PC-9 (cell line): ENCODE results near the gene CFAP107.

Experiments
- EZH2 ChIP-seq: fragments of 200-600 bp; sonication (generic); IDR thresholded peaks from 2 replicates; pipeline ENCODE4 v1.8.0; 2017; ENCODE audit warnings: antibody characterized with exemption, low read depth
- TF ChIP-seq, protein P1 (sequence below): fragments of 200-600 bp; sonication (generic); conservative IDR thresholded peaks from 2 replicates; pipeline ENCODE4 v1.6.1; 2017; ENCODE audit warnings: mixed run types, antibody characterized with exemption, mild to moderate bottlenecking, moderate library complexity

DNA sequence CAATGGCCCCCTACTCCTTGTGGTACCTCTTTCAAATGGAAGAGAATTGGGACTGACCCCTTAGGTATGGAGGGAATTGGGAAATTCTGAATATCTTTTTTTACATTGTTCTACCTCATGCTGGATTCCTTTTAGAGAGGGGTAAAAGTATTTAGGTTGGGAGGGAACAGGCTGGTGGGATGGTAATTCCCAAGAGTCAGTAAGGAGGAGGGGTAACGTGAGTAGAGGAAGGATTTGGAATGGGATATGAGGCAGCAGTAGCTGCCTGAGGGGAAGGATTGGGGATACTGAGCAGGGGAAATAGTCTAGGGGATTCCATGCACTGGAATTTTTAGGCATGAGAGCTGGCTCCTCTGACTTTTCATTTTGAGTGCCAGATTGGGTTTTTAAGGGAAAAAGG is 33.9 kb upstream of the CFAP107 start:
- TF ChIP-seq, protein P1, sequence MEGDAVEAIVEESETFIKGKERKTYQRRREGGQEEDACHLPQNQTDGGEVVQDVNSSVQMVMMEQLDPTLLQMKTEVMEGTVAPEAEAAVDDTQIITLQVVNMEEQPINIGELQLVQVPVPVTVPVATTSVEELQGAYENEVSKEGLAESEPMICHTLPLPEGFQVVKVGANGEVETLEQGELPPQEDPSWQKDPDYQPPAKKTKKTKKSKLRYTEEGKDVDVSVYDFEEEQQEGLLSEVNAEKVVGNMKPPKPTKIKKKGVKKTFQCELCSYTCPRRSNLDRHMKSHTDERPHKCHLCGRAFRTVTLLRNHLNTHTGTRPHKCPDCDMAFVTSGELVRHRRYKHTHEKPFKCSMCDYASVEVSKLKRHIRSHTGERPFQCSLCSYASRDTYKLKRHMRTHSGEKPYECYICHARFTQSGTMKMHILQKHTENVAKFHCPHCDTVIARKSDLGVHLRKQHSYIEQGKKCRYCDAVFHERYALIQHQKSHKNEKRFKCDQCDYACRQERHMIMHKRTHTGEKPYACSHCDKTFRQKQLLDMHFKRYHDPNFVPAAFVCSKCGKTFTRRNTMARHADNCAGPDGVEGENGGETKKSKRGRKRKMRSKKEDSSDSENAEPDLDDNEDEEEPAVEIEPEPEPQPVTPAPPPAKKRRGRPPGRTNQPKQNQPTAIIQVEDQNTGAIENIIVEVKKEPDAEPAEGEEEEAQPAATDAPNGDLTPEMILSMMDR, result no peak
- no peak for TF ChIP-seq EZH2
